Activated B cell treated with CpG ODN at 0.5 μM for 24 hours (primary cell): ENCODE measurements around the gene GADD45G. TPM values are rescaled to one million over a fixed set of nuclear protein-coding genes. Genes with fewer than 3 reads are reported as not detected.

Source experiments
- ATAC-seq: fragments of 200-7000 bp; cut with Tn5 transposase; one replicate; pipeline ENCODE4 v1.10.0; 2021; ENCODE audit warnings: low read depth, mild to moderate bottlenecking, moderate library complexity
- CTCF ChIA-PET: fragments of 350-600 bp; sonication (Branson Sonifier 250); formaldehyde crosslinking; loops from one replicate; lab custom pipeline; 2021; ENCODE audit warnings: antibody characterized with exemption; lab: Charles Lee
- POLR2A ChIA-PET: fragments of 350-600 bp; sonication (Branson Sonifier 250); formaldehyde crosslinking; loops from one replicate; lab custom pipeline; 2021; ENCODE audit warnings: antibody characterized with exemption; lab: Charles Lee
- DNase-seq: peaks from one replicate; pipeline ENCODE4 v3.0.0; 2022
- H3K27ac Mint-ChIP-seq: one replicate; pipeline ENCODE4 v1.8.0; 2020; ENCODE audit warnings: mixed read lengths
- H3K27me3 Mint-ChIP-seq: one replicate; pipeline ENCODE4 v1.8.0; 2021; ENCODE audit warnings: mixed read lengths
- H3K36me3 Mint-ChIP-seq: one replicate; pipeline ENCODE4 v1.8.0; 2021; ENCODE audit warnings: low read depth, mixed read lengths
- H3K4me1 Mint-ChIP-seq: one replicate; pipeline ENCODE4 v1.8.0; 2021; ENCODE audit warnings: mixed read lengths
- H3K4me3 Mint-ChIP-seq: one replicate; pipeline ENCODE4 v1.8.0; 2020; ENCODE audit warnings: mild to moderate bottlenecking, mixed read lengths
- H3K9me3 Mint-ChIP-seq: one replicate; pipeline ENCODE4 v1.8.0; 2020; ENCODE audit warnings: mixed read lengths
- intact Hi-C: fragments of 100-400 bp; cut with micrococcal nuclease; formaldehyde crosslinking; loops from one replicate; pipeline ENCODE4 v1.15.1; 2024
- total RNA-seq: library from RNA; stranded (reverse); gene quantifications from 2 replicates; pipeline ENCODE4 v1.2.3, GENCODE V29; 2022
- TF ChIP-seq, protein P1 (sequence below): fragments of 200-600 bp; IDR thresholded peaks from one replicate; pipeline ENCODE4 v1.8.0; 2022; ENCODE audit warnings: antibody characterized with exemption, mild to moderate bottlenecking

Gene GADD45G
- total RNA-seq, 1 donor from 2014 or later = 7.6 TPM

- Mint-ChIP-seq H3K9me3 (peaks cover 9% of the 10 kb centered on the region), H3K36me3 (no peaks in the 10 kb centered on the region), H3K4me3 (no peak overlapping the region), H3K4me1 (no peaks in the 10 kb centered on the region), H3K27ac (no peak overlapping the region), H3K27me3 (peaks cover 6% of the 10 kb centered on the region)
- ChIA-PET CTCF (no interaction called here), POLR2A (interaction anchor here (0.9 kb wide), 1 partner anchor 10 kb away, joined by 3 read pairs; the partner anchor contains the start of gene GADD45G)
- intact Hi-C loops = no loop called here
- DNase-seq = no peak
- TF ChIP-seq, protein P1, sequence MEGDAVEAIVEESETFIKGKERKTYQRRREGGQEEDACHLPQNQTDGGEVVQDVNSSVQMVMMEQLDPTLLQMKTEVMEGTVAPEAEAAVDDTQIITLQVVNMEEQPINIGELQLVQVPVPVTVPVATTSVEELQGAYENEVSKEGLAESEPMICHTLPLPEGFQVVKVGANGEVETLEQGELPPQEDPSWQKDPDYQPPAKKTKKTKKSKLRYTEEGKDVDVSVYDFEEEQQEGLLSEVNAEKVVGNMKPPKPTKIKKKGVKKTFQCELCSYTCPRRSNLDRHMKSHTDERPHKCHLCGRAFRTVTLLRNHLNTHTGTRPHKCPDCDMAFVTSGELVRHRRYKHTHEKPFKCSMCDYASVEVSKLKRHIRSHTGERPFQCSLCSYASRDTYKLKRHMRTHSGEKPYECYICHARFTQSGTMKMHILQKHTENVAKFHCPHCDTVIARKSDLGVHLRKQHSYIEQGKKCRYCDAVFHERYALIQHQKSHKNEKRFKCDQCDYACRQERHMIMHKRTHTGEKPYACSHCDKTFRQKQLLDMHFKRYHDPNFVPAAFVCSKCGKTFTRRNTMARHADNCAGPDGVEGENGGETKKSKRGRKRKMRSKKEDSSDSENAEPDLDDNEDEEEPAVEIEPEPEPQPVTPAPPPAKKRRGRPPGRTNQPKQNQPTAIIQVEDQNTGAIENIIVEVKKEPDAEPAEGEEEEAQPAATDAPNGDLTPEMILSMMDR = no peak
- no peak for ATAC-seq
Measured at GRCh38 chr9:89613912-89614892, 9.4 kb downstream of the GADD45G start.

- Mint-ChIP-seq H3K27ac (no peak overlapping the region), H3K9me3 (peaks cover 9% of the 10 kb centered on the region), H3K27me3 (peaks cover 6% of the 10 kb centered on the region), H3K36me3 (no peaks in the 10 kb centered on the region), H3K4me1 (no peaks in the 10 kb centered on the region), H3K4me3 (no peak overlapping the region)
- ChIA-PET CTCF (no interaction called here), POLR2A (no interaction called here)
- ATAC-seq = no peak
- TF ChIP-seq, protein P1 = no peak
- DNase-seq = no peak
- intact Hi-C loops = no loop called here
Measured at GRCh38 chr9:89615661-89616060, 10.8 kb downstream of the GADD45G start.

- no peaks in the 10 kb centered on the region for H3K36me3 Mint-ChIP-seq
- DNase-seq (no peak), ATAC-seq (no peak)
- intact Hi-C loops = no loop called here
- no peak overlapping the region for H3K4me3 Mint-ChIP-seq
- POLR2A ChIA-PET = no interaction called here
- no peak overlapping the region for H3K27ac Mint-ChIP-seq
- TF ChIP-seq, protein P1 = no peak
- H3K27me3 Mint-ChIP-seq = peaks cover 6% of the 10 kb centered on the region
- no peaks in the 10 kb centered on the region for H3K4me1 Mint-ChIP-seq
- H3K9me3 Mint-ChIP-seq = peaks cover 9% of the 10 kb centered on the region
- CTCF ChIA-PET = no interaction called here
Measured at GRCh38 chr9:89616411-89616810, 11.6 kb downstream of the GADD45G start.

- peaks cover 2% of the 10 kb centered on the region for H3K9me3 Mint-ChIP-seq
- H3K36me3 Mint-ChIP-seq = no peaks in the 10 kb centered on the region
- intact Hi-C loops = no loop called here
- H3K27me3 Mint-ChIP-seq = no peaks in the 10 kb centered on the region
- H3K4me1 Mint-ChIP-seq = no peaks in the 10 kb centered on the region
- ChIA-PET POLR2A (no interaction called here), CTCF (no interaction called here)
- DNase-seq (no peak), ATAC-seq (no peak)
- no peak overlapping the region for H3K27ac Mint-ChIP-seq
- TF ChIP-seq, protein P1 = no peak
- H3K4me3 Mint-ChIP-seq = no peak overlapping the region
Measured at GRCh38 chr9:89617978-89618377, 13.2 kb downstream of the GADD45G start.

GRCh38 chr9:89619019-89619418 lies 14.2 kb downstream of the GADD45G start:
- no peak for ATAC-seq
- ChIA-PET POLR2A (no interaction called here), CTCF (no interaction called here)
- DNase-seq = no peak
- intact Hi-C loops = no loop called here
- peaks cover 2% of the 10 kb centered on the region for H3K9me3 Mint-ChIP-seq
- H3K27ac Mint-ChIP-seq = no peak overlapping the region
- H3K36me3 Mint-ChIP-seq = no peaks in the 10 kb centered on the region
- H3K4me3 Mint-ChIP-seq = no peak overlapping the region
- no peaks in the 10 kb centered on the region for H3K4me1 Mint-ChIP-seq
- TF ChIP-seq, protein P1 = no peak
- H3K27me3 Mint-ChIP-seq = no peaks in the 10 kb centered on the region
